Measurements from ENCODE around the gene OBSCN.

The OBSCN gene

DNA sequence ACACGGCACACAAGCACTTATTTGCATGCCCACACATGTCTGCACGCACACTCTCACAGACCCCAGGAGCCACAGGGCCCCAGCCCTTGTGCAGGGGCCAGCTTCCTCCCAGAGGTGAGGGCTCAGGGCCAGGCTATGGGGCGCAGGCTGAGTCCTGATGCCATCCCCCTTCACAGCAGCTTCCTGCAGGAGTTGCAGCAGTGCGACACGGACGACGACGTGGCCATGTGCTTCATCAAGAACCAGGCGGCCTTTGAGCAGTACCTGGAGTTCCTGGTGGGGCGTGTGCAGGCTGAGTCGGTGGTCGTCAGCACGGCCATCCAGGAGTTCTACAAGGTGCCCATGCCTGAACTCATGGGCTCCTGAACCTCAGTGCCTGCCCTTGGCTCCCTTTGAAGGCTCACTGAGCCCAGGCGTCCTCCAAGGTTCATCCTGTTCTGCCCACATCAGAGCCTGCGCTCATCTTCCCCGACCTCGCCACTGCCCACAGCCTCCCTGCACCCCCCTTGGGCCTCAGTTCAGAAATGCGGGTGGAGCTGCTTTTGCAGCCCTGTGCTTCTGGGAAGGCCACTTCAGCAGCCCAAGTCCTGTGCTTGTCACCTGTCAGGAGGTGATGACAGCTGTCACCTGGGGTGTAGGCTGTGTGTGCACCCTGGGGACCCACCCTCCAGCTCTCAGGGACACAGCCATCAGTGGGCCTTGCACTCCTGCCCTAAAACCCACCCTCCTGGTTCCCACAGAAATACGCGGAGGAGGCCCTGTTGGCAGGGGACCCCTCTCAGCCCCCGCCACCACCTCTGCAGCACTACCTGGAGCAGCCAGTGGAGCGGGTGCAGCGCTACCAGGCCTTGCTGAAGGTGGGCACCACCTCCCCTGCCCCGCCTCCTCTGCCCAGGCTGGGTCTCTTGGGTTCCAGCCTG, 132.2 kb downstream of the OBSCN start:
- no peak for DNase-seq (ENCODE audit: low read depth in 1 of 2, low spot score in 1 of 2)

- DNase-seq (ENCODE audit: low read depth in 1 of 2, low spot score in 1 of 2): no peak
Measured at GRCh38 chr1:228340686-228341449, 133.0 kb downstream of the OBSCN start.

DNA sequence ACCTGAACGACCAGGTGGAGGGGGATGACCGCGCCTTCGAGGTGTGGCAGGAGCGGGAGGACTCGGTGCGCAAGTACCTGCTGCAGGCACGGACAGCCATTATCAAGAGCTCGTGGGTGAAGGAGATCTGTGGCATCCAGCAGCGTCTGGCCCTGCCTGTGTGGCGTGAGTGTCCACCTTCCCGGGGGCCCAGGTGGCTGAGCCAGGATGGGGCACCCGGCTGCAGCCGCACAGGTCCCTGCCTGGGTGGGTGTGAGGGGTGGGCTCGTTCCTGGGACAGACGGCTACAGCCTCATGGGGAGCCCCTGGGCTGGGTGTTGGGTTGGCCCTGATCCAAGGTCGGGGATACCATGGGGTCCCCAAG, 133.6 kb downstream of the OBSCN start:
- DNase-seq (ENCODE audit: low read depth in 1 of 2, low spot score in 1 of 2): no peak

DNA sequence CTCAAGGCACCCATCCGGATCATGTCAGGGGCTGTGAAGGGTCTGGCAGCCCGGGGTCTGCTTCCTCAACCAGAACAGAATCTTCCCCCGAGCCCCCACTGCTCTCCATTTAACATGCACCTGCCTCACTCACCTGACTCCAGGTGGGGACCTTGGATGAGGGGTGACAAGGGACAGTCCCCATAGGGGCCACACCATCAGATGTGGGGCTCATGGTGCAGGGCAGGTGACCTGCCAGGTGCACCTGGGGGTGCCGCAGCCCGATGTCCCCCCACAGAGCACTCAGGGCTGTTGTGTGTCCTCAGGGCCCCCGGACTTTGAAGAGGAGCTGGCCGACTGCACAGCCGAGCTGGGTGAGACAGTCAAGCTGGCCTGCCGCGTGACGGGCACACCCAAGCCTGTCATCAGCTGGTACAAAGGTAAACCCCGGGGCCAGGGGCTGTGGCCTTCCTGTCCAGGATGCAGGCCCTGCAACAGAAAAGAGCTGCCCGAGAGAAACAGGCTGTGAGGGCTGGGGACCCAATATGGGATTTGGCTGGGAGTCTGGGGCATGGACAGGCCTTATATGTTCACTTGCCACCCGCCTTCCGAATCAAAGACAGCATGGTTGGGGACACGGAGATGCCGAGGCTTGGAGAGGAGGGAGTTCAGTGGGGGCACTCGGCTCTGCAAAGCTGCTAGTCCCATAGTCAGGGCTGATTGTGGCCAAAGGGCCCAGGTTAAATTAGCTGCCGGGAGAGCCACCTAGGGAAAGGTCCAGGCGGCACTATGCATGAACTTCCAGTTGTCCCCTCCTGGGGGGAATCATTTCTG, 134.2 kb downstream of the OBSCN start:
- no peak for DNase-seq (ENCODE audit: low read depth in 1 of 2, low spot score in 1 of 2)

DNA sequence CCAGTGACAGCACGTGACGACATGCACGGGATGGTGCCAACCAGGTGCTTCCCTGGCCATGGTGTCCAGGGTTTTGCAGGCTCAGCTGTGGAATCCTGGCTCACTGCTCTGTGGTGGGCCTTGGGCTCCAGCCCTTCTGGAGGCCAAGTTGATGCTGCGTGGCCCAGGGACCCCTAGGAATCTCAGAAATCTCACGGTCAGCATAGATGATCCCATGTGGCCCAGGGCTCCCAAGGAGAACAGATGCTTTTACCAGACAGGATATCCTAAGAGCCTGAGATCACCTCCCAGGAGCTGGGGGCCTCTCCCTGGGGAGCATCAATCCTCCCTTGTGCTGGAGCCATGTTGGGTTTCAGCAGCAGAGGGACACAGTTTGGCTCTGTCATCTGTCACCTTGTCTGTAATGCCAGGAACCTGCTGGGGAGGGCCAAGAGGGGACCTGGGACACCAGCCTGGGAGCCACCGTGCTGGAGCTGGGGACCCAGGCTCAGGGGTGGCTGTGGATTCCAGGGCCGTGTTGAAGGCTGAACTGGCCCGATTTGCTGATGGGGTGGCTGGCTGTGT, 134.9 kb downstream of the OBSCN start:
- DNase-seq (ENCODE audit: low read depth in 1 of 2, low spot score in 1 of 2): no peak

DNA sequence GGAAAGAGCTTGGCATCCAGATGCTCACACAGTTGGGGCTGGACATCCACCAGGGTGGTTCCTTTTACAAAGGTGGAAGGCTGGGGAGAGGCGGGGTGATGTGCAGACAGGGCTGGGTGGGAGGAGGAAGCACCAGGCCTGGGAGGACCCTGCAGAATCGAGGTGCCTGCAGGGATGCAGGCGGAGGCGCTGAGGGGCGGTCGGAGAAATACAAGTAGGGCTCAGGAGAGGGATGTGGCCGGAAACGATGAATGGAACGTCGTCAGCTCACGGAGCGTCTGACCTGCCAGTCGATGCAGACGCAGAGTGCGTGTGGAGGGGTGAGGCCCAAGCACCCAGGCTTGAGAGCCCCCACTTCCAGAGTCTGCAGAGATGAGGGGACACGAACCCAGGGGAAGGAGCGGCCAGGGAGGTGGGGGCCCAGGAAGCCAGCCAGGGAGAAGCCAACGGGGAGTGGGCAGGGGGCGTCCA, 135.4 kb downstream of the OBSCN start:
- no peak for DNase-seq (ENCODE audit: low read depth in 1 of 2, low spot score in 1 of 2)

DNA sequence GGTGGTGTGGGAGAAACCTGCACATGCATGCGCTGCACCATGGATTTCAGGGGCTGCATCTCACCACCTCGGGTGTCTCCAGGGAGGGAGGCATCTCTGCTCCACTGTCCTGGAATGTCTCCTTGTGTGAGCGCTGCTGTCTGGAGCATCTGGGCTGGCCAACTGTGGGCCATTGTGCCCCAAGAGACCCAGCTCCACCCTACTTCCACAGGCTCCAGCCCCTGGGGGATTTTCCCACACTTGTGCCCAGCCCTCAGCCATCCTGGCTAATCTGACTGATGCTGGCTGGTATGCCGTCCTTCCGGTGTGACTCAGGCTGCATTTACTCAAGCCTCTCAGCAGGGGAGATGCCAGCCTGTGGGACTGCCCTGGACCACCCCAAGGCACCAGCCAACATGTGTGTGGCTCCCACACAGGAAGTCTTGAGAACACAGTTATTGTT, 136.8 kb downstream of the OBSCN start:
- no peak for DNase-seq (ENCODE audit: low read depth in 1 of 2, low spot score in 1 of 2)

GRCh38 chr1:228345201-228345930, 137.5 kb downstream of the OBSCN start:
- DNase-seq (ENCODE audit: low read depth in 1 of 2, low spot score in 1 of 2): no peak

DNA sequence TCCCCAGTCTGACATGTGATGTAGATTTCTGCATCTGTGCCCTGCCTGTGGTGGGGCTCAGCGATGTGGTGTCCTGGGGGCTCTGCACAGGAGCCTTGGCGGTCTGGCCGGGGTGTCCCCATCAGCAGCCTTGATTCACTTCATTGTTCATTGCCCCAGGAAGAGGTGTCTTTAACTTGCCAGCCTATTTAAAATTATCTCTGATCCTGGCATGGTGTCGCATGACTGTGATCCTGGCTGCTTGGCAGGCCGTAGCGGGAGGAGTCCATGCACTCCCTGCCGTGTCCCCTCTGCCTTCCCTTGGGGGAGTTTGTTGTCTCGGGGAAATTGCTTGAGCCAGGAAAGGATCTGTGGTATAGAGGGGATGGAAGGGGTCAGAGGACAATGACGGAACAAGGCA, 138.9 kb downstream of the OBSCN start:
- DNase-seq (ENCODE audit: low read depth in 1 of 2, low spot score in 1 of 2): no peak

GRCh38 chr1:228347181-228347580, 139.3 kb downstream of the OBSCN start:
- DNase-seq (ENCODE audit: low read depth in 1 of 2, low spot score in 1 of 2): no peak

- DNase-seq (ENCODE audit: low read depth in 1 of 2, low spot score in 1 of 2): no peak
Measured at GRCh38 chr1:228348708-228349467, 141.0 kb downstream of the OBSCN start.

DNA sequence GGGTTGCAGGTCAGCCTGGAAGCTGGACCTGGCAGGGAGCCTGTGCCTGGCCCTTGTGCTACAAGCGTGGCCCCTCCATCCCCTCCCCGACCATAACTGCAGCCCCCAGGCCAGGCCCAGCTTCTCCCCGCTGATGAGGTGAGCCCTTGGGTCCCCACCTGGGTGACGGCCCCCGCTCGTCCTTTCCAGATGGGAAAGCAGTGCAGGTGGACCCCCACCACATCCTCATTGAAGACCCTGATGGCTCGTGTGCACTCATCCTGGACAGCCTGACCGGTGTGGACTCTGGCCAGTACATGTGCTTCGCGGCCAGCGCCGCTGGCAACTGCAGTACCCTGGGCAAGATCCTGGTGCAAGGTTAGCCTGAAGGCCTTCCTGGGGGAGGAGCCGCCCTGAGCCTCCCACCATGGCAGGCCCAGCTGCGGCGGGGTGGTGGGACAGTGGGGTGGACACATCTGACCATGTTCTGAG, 141.9 kb downstream of the OBSCN start:
- no peak for DNase-seq (ENCODE audit: low read depth in 1 of 2, low spot score in 1 of 2)

GRCh38 chr1:228350179-228350742, 142.4 kb downstream of the OBSCN start:
- DNase-seq (ENCODE audit: low read depth in 1 of 2, low spot score in 1 of 2): no peak

GRCh38 chr1:228350831-228351781, 143.3 kb downstream of the OBSCN start:
- no peak for DNase-seq (ENCODE audit: low read depth in 1 of 2, low spot score in 1 of 2)

GRCh38 chr1:228351850-228352249, 144.0 kb downstream of the OBSCN start:
- DNase-seq (ENCODE audit: low read depth in 1 of 2, low spot score in 1 of 2): no peak

GRCh38 chr1:228352677-228353481, 145.0 kb downstream of the OBSCN start:
- no peak for DNase-seq (ENCODE audit: low read depth in 1 of 2, low spot score in 1 of 2)

All from activated CD4-positive, alpha-beta T cell treated with anti-CD3 and anti-CD28 coated beads, Interleukin-2, amount 50 U/mL, for 24 hours (primary cell).